HepG2 (cell line): ENCODE measurements around the gene VAV2. TPM values are rescaled to one million over a fixed set of nuclear protein-coding genes. Genes with fewer than 3 reads are reported as not detected.

Experiments used
- ATAC-seq: fragments of 200-7000 bp; cut with Tn5 transposase; 3 replicates; pipeline ENCODE4 v1.9.1; 2020; ENCODE audit warnings: mild to moderate bottlenecking, moderate library complexity
- BruUV-seq: library from RNA; stranded (reverse); fragments of 400-500 nt; replicated peaks from 2 replicates; lab custom pipeline; 2021; lab: Mats Ljungman, UMichigan
- CTCF ChIA-PET: fragments of 300-600 bp; formaldehyde crosslinking; extraction: SDS; loops from one replicate; lab custom pipeline; 2021; ENCODE audit warnings: low total read pairs, inconsistent platforms, low intra/inter-chr PET ratio; lab: Yijun Ruan, JAX
- POLR2A ChIA-PET: fragments of 350-600 bp; sonication (Branson Sonifier 250); formaldehyde crosslinking; loops from one replicate; lab custom pipeline; 2020; ENCODE audit warnings: antibody characterized with exemption, inconsistent platforms; lab: Yijun Ruan, JAX
- DNase-seq: peaks from one replicate; pipeline ENCODE4 v3.0.0-alpha.2; 2015; ENCODE audit warnings: low spot score
- FAIRE-seq: peaks from 3 replicates; lab custom pipeline; 2011; peaks lifted over from hg19 to GRCh38; lab: Jason Lieb, UNC
- H2AFZ ChIP-seq: one replicate; pipeline ENCODE4 v1.6.1; 2011; ENCODE audit warnings: low read length, inconsistent platforms
- H3K27ac ChIP-seq: fragments of 300-600 bp; 3 replicates; pipeline ENCODE4 v1.8.0; 2011; ENCODE audit warnings: mixed run types, mild to moderate bottlenecking, mixed read lengths, low read length, inconsistent platforms; ENCODE audit not compliant: insufficient read depth; ENCODE audit errors: extremely low read length
- H3K27me3 ChIP-seq, 2 experiments: fragments of 200-600 bp in 1 of 2; 2 replicates in 1 of 2; 3 replicates in 1 of 2; pipeline versions ENCODE4 v1.6.0 to v1.8.0; 2011; ENCODE audit warnings: low read length in 2 of 2, mild to moderate bottlenecking in 2 of 2, moderate library complexity in 2 of 2, inconsistent platforms in 1 of 2; ENCODE audit not compliant: insufficient read depth in 2 of 2, control insufficient read depth in 1 of 2
- H3K36me3 ChIP-seq, 2 experiments: fragments of 200-600 bp in 1 of 2; replicated peaks in 1 of 2; 2 replicates in 1 of 2; 3 replicates in 1 of 2; pipeline versions ENCODE4 v1.5.1 to v1.8.0; 2011; ENCODE audit warnings: low read length in 2 of 2, inconsistent platforms in 1 of 2; ENCODE audit not compliant: insufficient read depth in 2 of 2, control insufficient read depth in 1 of 2
- H3K4me1 ChIP-seq: 2 replicates; pipeline ENCODE4 v1.5.1; 2012; ENCODE audit warnings: low read length, inconsistent platforms; ENCODE audit not compliant: insufficient read depth
- H3K4me2 ChIP-seq: 2 replicates; pipeline ENCODE4 v1.6.0; 2011; ENCODE audit warnings: low read depth, low read length, inconsistent platforms
- H3K4me3 ChIP-seq, 3 experiments: fragments of 200-600 bp in 1 of 3; sonication (generic), shearing (Covaris generic) in 1 of 3; replicated peaks in 1 of 3; 2 replicates each; pipeline ENCODE4 v1.5.1; 2011 to 2016; ENCODE audit warnings: low read length in 3 of 3, inconsistent platforms in 2 of 3, low read depth in 2 of 3, mild to moderate bottlenecking in 2 of 3, control low read depth in 1 of 3, mixed read lengths in 1 of 3; ENCODE audit not compliant: insufficient read depth in 1 of 3
- H3K79me2 ChIP-seq: one replicate; pipeline ENCODE4 v1.6.1; 2011; ENCODE audit warnings: low read length, inconsistent platforms; ENCODE audit not compliant: insufficient read depth
- H3K9ac ChIP-seq: 2 replicates; pipeline ENCODE4 v1.6.0; 2011; ENCODE audit warnings: mild to moderate bottlenecking, low read depth, low read length, inconsistent platforms; ENCODE audit not compliant: insufficient read depth
- H3K9me3 ChIP-seq: 2 replicates; pipeline ENCODE4 v1.5.1; 2012; ENCODE audit warnings: mild to moderate bottlenecking, low read length
- H4K20me1 ChIP-seq: 2 replicates; pipeline ENCODE4 v1.6.0; 2011; ENCODE audit warnings: inconsistent platforms, mild to moderate bottlenecking, low read length, moderate library complexity; ENCODE audit not compliant: insufficient read depth
- MTF2 ChIP-seq: sonication (generic); formaldehyde crosslinking; IDR thresholded peaks from 2 replicates; pipeline ENCODE4 v1.5.0; 2020; ENCODE audit warnings: missing genetic modification reagents, borderline replicate concordance
- SNAI1 ChIP-seq: sonication (generic); formaldehyde crosslinking; IDR thresholded peaks from 2 replicates; pipeline ENCODE4 v1.5.0; 2020; ENCODE audit warnings: mild to moderate bottlenecking, missing genetic modification reagents, borderline replicate concordance
- ZBTB33 ChIP-seq: sonication (generic); formaldehyde crosslinking; IDR thresholded peaks from 2 replicates; pipeline ENCODE4 v1.4.0; 2020; ENCODE audit warnings: missing genetic modification reagents
- ZBTB38 ChIP-seq: sonication (generic); formaldehyde crosslinking; IDR thresholded peaks from 2 replicates; pipeline ENCODE4 v1.5.1; 2020; ENCODE audit warnings: mild to moderate bottlenecking, missing genetic modification reagents
- ZFX ChIP-seq: sonication (generic); formaldehyde crosslinking; IDR thresholded peaks from 2 replicates; pipeline ENCODE4 v1.4.0; 2020; ENCODE audit warnings: mild to moderate bottlenecking, low read depth, missing genetic modification reagents, moderate library complexity
- ZNF10 ChIP-seq: sonication (generic); formaldehyde crosslinking; IDR thresholded peaks from 2 replicates; pipeline ENCODE4 v1.4.0; 2020; ENCODE audit warnings: mild to moderate bottlenecking, low read depth, missing genetic modification reagents, borderline replicate concordance
- ZNF629 ChIP-seq: sonication (generic); formaldehyde crosslinking; conservative IDR thresholded peaks from 2 replicates; pipeline ENCODE4 v1.5.0; 2020; ENCODE audit warnings: missing genetic modification reagents
- WGBS: methylation state at CpG from one replicate; pipeline ENCODE4 v1.1.6; 2017; ENCODE audit warnings: low lambda C conversion rate; 5-methylcytosine and 5-hydroxymethylcytosine counted together
- in situ Hi-C: cut with HindIII; loops from 2 replicates; pipeline ENCODE4 v1.10.0; 2017; ENCODE audit warnings: low pct_unique_long_range_greater_than_20kb; ENCODE audit not compliant: extremely low pct_ligation_motif_present
- intact Hi-C: fragments of 100-400 bp; cut with micrococcal nuclease; formaldehyde crosslinking; loops from one replicate; pipeline ENCODE4 v1.10.0; 2022; ENCODE audit not compliant: unreplicated experiment
- polyA plus RNA-seq, 8 experiments: library from polyadenylated mRNA; depleted of rRNA in 3 of 8; stranded (reverse) in 7 of 8; unstranded in 1 of 8; fragments of >200 nt; fragmentation: Illumina TruSeq in 4 of 8; extraction: Trizol in 4 of 8; gene quantifications; 2 replicates each; pipeline versions ENCODE4 v1.2.1 to v1.2.3, GENCODE V29; 2011 to 2016; ENCODE audit warnings: low read depth in 4 of 8, missing spikeins in 1 of 8, mixed read lengths in 1 of 8; ENCODE audit not compliant: insufficient read depth in 1 of 8
- total RNA-seq, 5 experiments: library from RNA; depleted of rRNA; stranded (reverse); fragments of >200 nt; fragmentation: Illumina TruSeq; extraction: Trizol; gene quantifications; 2 replicates each; pipeline ENCODE4 v1.2.3, GENCODE V29; 2016; ENCODE audit warnings: low read depth in 1 of 5

The VAV2 gene
- total and polyA plus RNA-seq, 2 of the 13 experiments (the other 11 are each of a cell fraction or from before 2014, with no cell fraction given): 22.5 to 22.9 TPM

- in situ Hi-C loops: no loop called here
- CTCF ChIA-PET: no interaction called here
- Histone ChIP-seq H3K79me2 (peaks cover 97% of the 10 kb centered on the region), H3K9me3 (no peaks in the 10 kb centered on the region), H3K4me2 (0 out of 2 replicates have a peak overlapping the region, but pooled peaks have one; percentile 30), H3K27me3 (no peaks in the 10 kb centered on the region), H4K20me1 (peaks cover 36% of the 10 kb centered on the region), H3K4me3 (peak overlapping the region in 1 of 3 experiments; percentile 6; a peak in 1 of 6 replicates), H3K9ac (no peak overlapping the region), H3K4me1 (peaks cover 70% of the 10 kb centered on the region), H3K27ac (peak overlapping the region; percentile 30), H3K36me3 (peaks cover 3% of the 10 kb centered on the region in 2 experiments; a peak in 2 of 5 replicates), H2AFZ (no peak overlapping the region)
- no peak for ATAC-seq
- intact Hi-C loops: no loop called here
- DNase-seq: no peak
- BruUV-seq: no TSS peak
- TF ChIP-seq MTF2 (CRISPR knock-in tag) (no peak), ZBTB38 (0 out of 2 replicates have a peak, but pooled peaks have one; percentile 23), ZBTB33 (peak; percentile 57; the same call in 1 of the 2 replicates), SNAI1 (CRISPR knock-in tag) (no peak), ZNF629 (peak; percentile 70), ZFX (CRISPR knock-in tag) (0 out of 2 replicates have a peak, but pooled peaks have one; percentile 11), ZNF10 (CRISPR knock-in tag) (no peak)
- WGBS: 88% methylated on average over 19 of the region's 30 CpGs
- POLR2A ChIA-PET: no interaction called here
- FAIRE-seq: no peak
These were observed 19.9 kb downstream of the VAV2 start for GRCh38 chr9:133971981-133972941.
